A375 (cell line): ENCODE measurements around the gene NDUFB5. TPM values are rescaled to one million over a fixed set of nuclear protein-coding genes. Genes with fewer than 3 reads are reported as not detected.

Source experiments
- small RNA-seq: library from RNA; depleted of rRNA; stranded (forward); fragments of <200 nt; gene quantifications from one replicate; pipeline ENCODE3, GENCODE V24; 2014
- total RNA-seq: library from RNA; depleted of rRNA; stranded (reverse); fragments of >200 nt; shearing (Covaris generic); gene quantifications from 2 replicates; pipeline ENCODE4 v1.2.3, GENCODE V29; 2014; rRNA removed

The NDUFB5 gene
- 93.7 and 115 TPM in 2 replicates for total RNA-seq

DNA sequence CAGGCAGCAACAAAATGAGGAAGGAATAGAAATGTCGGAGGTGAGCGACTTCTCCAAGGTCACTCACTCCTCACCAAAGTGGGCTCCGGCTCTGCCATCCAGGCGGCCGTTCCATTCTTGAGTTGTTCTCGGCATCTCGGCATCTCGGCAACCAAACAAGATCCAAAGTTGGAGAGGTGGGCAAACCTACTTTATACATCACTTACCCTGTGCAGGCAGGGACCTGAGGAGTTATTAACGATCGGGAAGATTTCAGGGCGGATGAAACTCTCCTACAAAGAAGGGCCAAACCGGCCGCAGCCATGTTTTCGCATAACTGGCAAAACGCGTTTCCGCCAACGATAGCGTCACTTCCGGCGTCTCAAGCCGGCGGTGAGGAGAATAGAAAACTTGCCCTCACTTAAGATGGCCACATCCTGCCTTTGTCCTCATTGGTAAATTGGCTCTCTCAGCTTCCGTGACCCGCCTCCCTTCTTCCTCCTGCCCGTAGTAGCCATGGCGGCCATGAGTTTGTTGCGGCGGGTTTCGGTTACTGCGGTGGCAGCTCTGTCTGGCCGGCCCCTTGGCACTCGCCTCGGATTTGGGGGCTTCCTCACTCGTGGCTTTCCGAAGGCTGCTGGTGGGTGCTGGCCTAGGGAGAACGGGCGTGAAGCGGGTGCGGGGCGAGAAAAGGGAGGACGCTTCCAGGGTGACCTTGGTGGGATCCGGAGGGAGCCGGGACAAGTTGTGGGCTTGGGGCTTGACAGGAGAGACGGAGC is at the start of gene NDUFB5, which contains the start of gene MRPL47:
TSS of gene NDUFB5 (plus strand) at position 474 of the 758 bp plus-strand sequence. CDS start at position 496, 22 bp downstream.
TSS of gene MRPL47 (minus strand) at position 318 of the 758 bp plus-strand sequence. CDS start at position 304, 14 bp downstream.

GRCh38 chr3:179562591-179563270 is 41.9 kb upstream of the NDUFB5 start, which contains the start of gene ACTL6A:
TSS of gene ACTL6A (plus strand) at chr3:179562926. CDS start at chr3:179563093, 167 bp downstream.

GRCh38 chr3:179652447-179653095 is 48.0 kb downstream of the NDUFB5 start, which contains the start of gene USP13:
TSS of gene USP13 (plus strand) at chr3:179653040. CDS start at chr3:179653226, 186 bp downstream.

Small RNAs within 50 kb of the gene (small RNA-seq; reads per million reads assigned to genes)
- gene AC090425.1 (not detected), gene RF01210 (not detected)

Other genes starting within 250 kb of the NDUFB5 start
- gene GNB4, start 153.3 kb upstream of the NDUFB5 start, total RNA-seq, result 11.1 and 11.9 TPM in 2 replicates
- gene ACTL6A, start 41.9 kb upstream of the NDUFB5 start, total RNA-seq, result 71.8 and 75.1 TPM in 2 replicates
- 67.2 and 79.0 TPM in 2 replicates for gene MRPL47, start 156 bp upstream of the NDUFB5 start, total RNA-seq
- gene USP13, start 48.2 kb downstream of the NDUFB5 start, total RNA-seq, result 9.5 and 10.7 TPM in 2 replicates